ENCODE measurements around the gene IGSF23. TPM values are rescaled to one million over a fixed set of nuclear protein-coding genes. Genes with fewer than 3 reads are reported as not detected.

Gene IGSF23
- total RNA-seq, 1 experiment from 2014 or later, result not detected

DNA sequence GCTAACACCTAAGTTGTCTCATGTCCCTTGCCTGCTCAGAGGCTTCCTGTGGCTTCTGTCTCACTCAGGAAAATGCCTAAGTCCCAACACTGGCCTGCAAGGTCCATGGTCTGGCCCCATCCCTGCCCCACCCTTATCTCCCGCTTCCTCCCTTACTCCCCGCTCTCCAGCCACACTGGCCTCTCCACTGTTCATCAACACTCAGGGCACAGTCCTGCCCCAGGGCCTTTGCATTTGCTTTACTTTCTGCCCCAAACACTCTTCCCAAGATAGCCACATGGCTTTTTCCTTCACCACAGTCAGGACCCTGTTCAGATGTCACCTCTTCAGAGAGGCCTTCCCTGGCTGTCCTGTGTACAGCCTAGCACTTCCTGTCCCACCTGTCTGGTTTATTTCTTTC, 32.1 kb upstream of the IGSF23 start:
- no peak for DNase-seq
- peaks cover 0 to 10% (median 0%) of the 10 kb centered on the region in 3 experiments; a peak in 2 of 7 replicates for H3K36me3 Mint-ChIP-seq (ENCODE audit: insufficient read depth in 1 of 3, low read depth in 3 of 3)

More for the DNA sequence above, 32.1 kb upstream of the IGSF23 start:
- Histone ChIP-seq H4K20me1 (ENCODE audit: control insufficient read depth, insufficient read depth, insufficient read length) (no peaks in the 10 kb centered on the region), H2BK20ac (ENCODE audit: low read depth, low read length, poor library complexity, severe bottlenecking) (no peak overlapping the region), H3K18ac (ENCODE audit: insufficient read length, low read depth, low read length) (no peak overlapping the region), H4K5ac (ENCODE audit: insufficient read length, low read depth, low read length) (no peak overlapping the region), H4K91ac (ENCODE audit: insufficient read length, low read depth, low read length) (no peak overlapping the region), H3K9me3 (ENCODE audit: control insufficient read depth, low read depth, low read length) (no peaks in the 10 kb centered on the region), H2AFZ (ENCODE audit: low read length) (no peak overlapping the region), H3K9ac (ENCODE audit: extremely low read depth, insufficient read length, low read length) (no peak overlapping the region), H3K4me2 (ENCODE audit: insufficient read depth, insufficient read length, low read length) (no peak overlapping the region), H3K27ac (ENCODE audit: insufficient read length, low read depth, low read length) (no peak overlapping the region), H4K8ac (replicated peaks; ENCODE audit: insufficient read length, low read depth, low read length) (no peak overlapping the region), H2BK120ac (ENCODE audit: low read depth, low read length, poor library complexity, severe bottlenecking) (no peak overlapping the region), H3K4ac (ENCODE audit: low read depth, low read length) (no peak overlapping the region), H2BK5ac (ENCODE audit: insufficient read length, low read length) (no peak overlapping the region), H2BK12ac (ENCODE audit: insufficient read length, low read depth, low read length) (no peak overlapping the region), H3K79me1 (ENCODE audit: insufficient read depth, low read depth, low read length, poor library complexity, severe bottlenecking) (no peaks in the 10 kb centered on the region), H3K23me2 (ENCODE audit: insufficient read length, low read depth, low read length, poor library complexity, severe bottlenecking) (no peaks in the 10 kb centered on the region), H3K79me2 (ENCODE audit: insufficient read depth, low read length) (no peaks in the 10 kb centered on the region), H3T11ph (ENCODE audit: low read length) (no peak overlapping the region), H3K4me1 (ENCODE audit: insufficient read depth, low read length) (no peaks in the 10 kb centered on the region), H2BK15ac (ENCODE audit: low read depth, low read length) (no peak overlapping the region), H3K23ac (ENCODE audit: insufficient read length, low read depth, low read length) (no peak overlapping the region), H3K14ac (ENCODE audit: insufficient read depth, low read length) (no peak overlapping the region), H3K27me3 (ENCODE audit: insufficient read depth, low read length) (no peaks in the 10 kb centered on the region), H3K56ac (ENCODE audit: insufficient read length, low read depth, low read length) (no peak overlapping the region), H2AK5ac (ENCODE audit: insufficient read length, low read length) (no peak overlapping the region)
- peaks cover 11% of the 10 kb centered on the region for H3K27me3 Mint-ChIP-seq (ENCODE audit: low read depth)
- no peak overlapping the region for H3K27ac Mint-ChIP-seq
- no peak overlapping the region for H3K4me3 Mint-ChIP-seq
- H3K9me3 Mint-ChIP-seq, result peaks cover 8 to 9% of the 10 kb centered on the region in 2 experiments; a peak in 4 of 5 replicates
- TF ChIP-seq CTCF (conservative IDR thresholded peaks at IDR 0.05), result no peak
- peaks cover 2 to 7% of the 10 kb centered on the region in 2 experiments; a peak in 3 of 4 replicates for H3K4me1 Mint-ChIP-seq
- no CpG with 5 or more reads among the region's 2 CpGs for WGBS (ENCODE audit: extremely low coverage, insufficient read length, low lambda C conversion rate)

Measured in H9 (cell line).